ENCODE results near the gene TESK2.

TESK2 gene

DNA sequence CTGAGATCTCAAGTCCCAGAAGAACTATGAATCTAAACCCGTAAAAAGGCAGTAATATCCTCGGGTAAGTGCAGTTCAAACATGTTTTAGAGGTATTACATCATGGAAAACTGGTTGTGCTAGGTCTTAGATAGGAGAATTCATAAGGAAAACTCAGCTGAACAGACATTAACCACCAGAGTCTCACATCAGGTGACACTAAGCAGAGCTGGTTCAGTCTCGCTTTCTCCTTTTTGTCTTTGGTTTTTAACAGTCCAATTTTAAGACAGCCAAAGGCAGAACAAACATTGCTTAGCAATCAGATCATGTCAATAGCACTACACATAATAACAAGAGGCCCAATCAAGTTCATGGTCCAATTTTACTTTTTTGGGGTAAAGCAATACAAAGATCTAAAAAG is 87.7 kb downstream of the TESK2 start:
- no peak overlapping the region for H3K4me3 ChIP-seq (ENCODE audit: low read depth, low read length)
- TF ChIP-seq, protein P1, sequence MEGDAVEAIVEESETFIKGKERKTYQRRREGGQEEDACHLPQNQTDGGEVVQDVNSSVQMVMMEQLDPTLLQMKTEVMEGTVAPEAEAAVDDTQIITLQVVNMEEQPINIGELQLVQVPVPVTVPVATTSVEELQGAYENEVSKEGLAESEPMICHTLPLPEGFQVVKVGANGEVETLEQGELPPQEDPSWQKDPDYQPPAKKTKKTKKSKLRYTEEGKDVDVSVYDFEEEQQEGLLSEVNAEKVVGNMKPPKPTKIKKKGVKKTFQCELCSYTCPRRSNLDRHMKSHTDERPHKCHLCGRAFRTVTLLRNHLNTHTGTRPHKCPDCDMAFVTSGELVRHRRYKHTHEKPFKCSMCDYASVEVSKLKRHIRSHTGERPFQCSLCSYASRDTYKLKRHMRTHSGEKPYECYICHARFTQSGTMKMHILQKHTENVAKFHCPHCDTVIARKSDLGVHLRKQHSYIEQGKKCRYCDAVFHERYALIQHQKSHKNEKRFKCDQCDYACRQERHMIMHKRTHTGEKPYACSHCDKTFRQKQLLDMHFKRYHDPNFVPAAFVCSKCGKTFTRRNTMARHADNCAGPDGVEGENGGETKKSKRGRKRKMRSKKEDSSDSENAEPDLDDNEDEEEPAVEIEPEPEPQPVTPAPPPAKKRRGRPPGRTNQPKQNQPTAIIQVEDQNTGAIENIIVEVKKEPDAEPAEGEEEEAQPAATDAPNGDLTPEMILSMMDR (IDR thresholded peaks at IDR 0.05; ENCODE audit: insufficient read depth, low read length, missing control alignments) = no peak
- CTCF ChIA-PET = interaction anchor here (1.1 kb wide), 1 partner anchor 43 kb away, joined by 3 read pairs; no protein-coding TSS in a partner anchor
- POLR2A ChIA-PET = no interaction called here
- DNase-seq (ENCODE audit: low read depth, low spot score) = no peak

DNA sequence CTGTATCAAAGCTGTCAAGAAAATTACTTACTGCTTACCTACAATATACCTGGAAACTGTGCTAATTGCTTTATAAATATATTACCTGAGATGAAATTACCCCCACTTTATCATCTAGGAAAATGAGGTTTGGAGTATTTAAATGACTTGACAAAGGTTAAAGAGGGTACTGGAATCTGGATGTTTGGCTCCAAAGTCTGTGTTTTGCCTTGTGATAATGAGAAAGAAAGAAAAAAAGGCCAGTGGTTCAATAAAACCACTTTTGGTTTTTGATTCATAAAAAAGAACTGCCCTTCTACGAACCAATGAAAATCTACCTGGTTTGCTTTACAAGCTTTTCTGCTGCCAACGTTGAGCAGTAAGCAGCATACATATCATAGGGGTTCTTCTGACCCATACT is 89.4 kb downstream of the TESK2 start:
- no peak overlapping the region for H3K4me3 ChIP-seq (ENCODE audit: low read depth, low read length)
- CTCF ChIA-PET = interaction anchor here (1.0 kb wide), 1 partner anchor 41 kb away, joined by 3 read pairs; no protein-coding TSS in a partner anchor
- DNase-seq (ENCODE audit: low read depth, low spot score) = no peak
- POLR2A ChIA-PET = no interaction called here
- TF ChIP-seq, protein P1 (IDR thresholded peaks at IDR 0.05; ENCODE audit: insufficient read depth, low read length, missing control alignments) = no peak

DNA sequence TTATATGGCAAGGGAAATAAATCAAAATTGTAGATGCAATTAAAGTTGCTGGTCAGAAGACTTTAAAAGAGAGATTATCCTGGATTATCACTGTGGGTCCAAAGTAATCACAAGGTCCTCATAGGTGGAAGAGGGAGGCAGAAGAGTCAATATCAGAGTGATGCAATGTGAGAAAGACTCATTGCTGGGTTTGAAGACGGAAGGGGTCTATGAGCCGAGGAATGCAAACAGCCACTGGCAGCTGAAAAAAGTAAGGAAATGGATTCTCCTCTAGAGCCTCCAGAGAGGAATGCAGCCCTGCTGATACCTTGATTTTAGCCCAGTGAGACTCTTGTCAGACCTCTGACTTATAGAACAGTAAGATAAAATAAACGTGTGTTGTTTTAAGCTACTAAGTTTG is 90.9 kb downstream of the TESK2 start:
- TF ChIP-seq, protein P1 (IDR thresholded peaks at IDR 0.05; ENCODE audit: insufficient read depth, low read length, missing control alignments) = no peak
- no peak overlapping the region for H3K4me3 ChIP-seq (ENCODE audit: low read depth, low read length)
- no peak for DNase-seq (ENCODE audit: low read depth, low spot score)
- ChIA-PET POLR2A (no interaction called here), CTCF (interaction anchor here (0.5 kb wide), 1 partner anchor 101 kb away, joined by 5 read pairs; no protein-coding TSS in a partner anchor)

DNA sequence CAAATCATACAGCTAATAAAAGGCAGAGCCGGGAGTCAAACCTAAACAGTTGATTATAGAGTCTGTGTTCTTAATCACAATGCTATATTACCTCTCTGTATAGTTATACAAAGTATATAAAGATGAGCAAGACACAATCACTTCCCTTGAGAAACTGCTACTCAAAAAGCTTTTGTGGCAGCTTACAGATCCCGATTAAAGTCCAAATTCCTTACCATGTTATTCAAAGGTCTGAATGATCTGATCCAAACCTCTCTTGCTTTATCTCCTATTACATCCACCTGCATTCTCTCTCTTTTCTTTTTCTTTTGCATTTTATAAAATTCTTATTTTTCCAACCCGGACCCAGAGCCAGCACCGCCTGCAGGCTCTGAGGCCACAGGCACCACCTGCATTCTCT is 93.7 kb downstream of the TESK2 start:
- no peak overlapping the region for H3K4me3 ChIP-seq (ENCODE audit: low read depth, low read length)
- TF ChIP-seq, protein P1 (IDR thresholded peaks at IDR 0.05; ENCODE audit: insufficient read depth, low read length, missing control alignments) = no peak
- CTCF ChIA-PET = interaction anchor here (1.0 kb wide), 1 partner anchor 9 kb away, joined by 3 read pairs; no protein-coding TSS in a partner anchor
- no peak for DNase-seq (ENCODE audit: low read depth, low spot score)
- POLR2A ChIA-PET = no interaction called here

DNA sequence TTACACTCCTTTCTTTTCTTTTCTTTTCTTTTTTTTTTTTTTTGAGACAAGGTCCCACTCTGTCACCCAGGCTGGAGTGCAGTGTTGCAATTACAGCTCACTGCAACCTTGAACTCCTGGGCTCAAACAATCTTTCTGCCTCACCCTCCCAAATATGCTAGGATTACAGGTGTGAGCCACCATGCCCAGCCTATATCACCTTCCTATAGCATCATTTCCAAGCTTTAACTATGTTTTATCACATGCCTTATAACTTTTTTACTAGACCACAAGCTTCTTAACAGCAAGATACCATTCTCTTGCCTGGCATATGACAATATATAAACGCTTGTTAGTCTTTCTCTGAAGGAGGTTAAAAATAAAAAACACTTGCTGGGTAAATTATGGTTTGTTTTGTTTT is 95.4 kb downstream of the TESK2 start:
- TF ChIP-seq, protein P1 (IDR thresholded peaks at IDR 0.05; ENCODE audit: insufficient read depth, low read length, missing control alignments) = no peak
- ChIA-PET CTCF (interaction anchor here (1.3 kb wide), 1 partner anchor 18 kb away, joined by 4 read pairs; no protein-coding TSS in a partner anchor), POLR2A (no interaction called here)
- no peak for DNase-seq (ENCODE audit: low read depth, low spot score)
- no peak overlapping the region for H3K4me3 ChIP-seq (ENCODE audit: low read depth, low read length)

DNA sequence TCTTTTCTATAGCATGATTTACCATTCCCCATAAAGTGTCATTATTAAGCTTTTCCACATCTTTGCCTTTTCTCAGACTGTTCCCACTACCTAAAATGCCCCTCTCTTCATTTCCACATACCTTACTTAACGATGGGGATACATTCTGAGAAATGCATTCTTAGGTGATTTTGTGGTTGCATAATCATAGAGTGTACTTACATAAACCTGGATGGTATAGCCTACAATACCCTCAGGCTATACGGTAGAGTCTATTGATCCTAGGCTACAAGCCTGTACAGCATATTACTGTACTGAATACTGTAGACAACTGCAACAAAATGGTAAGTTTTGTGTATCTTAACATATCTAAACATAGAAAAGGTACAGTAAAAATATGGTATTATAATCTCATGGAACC is 95.9 kb downstream of the TESK2 start:
- CTCF ChIA-PET = interaction anchor here (1.3 kb wide), 1 partner anchor 17 kb away, joined by 4 read pairs; no protein-coding TSS in a partner anchor
- no peak for DNase-seq (ENCODE audit: low read depth, low spot score)
- TF ChIP-seq, protein P1 (IDR thresholded peaks at IDR 0.05; ENCODE audit: insufficient read depth, low read length, missing control alignments) = no peak
- H3K4me3 ChIP-seq (ENCODE audit: low read depth, low read length) = no peak overlapping the region
- POLR2A ChIA-PET = no interaction called here

All from AG04449 (cell line).